22Rv1 (cell line): ENCODE data around the gene KLF13.

ENCODE experiments used
- CTCF ChIP-seq: fragments of 450-650 bp; IDR thresholded peaks from 2 replicates; pipeline ENCODE4 v1.5.1; 2017; ENCODE audit warnings: mild to moderate bottlenecking
- ZFX ChIP-seq: fragments of 450-650 bp; IDR thresholded peaks from 2 replicates; pipeline ENCODE4 v1.6.1; 2017; ENCODE audit warnings: antibody characterized with exemption, borderline replicate concordance

- TF ChIP-seq CTCF (no peak), ZFX (no peak)
Observed at GRCh38 chr15:31397851-31398661, 71.4 kb downstream of the KLF13 start.
